T-cell (primary cell): ENCODE data around the gene PARD3. TPM values are rescaled to one million over a fixed set of nuclear protein-coding genes. Genes with fewer than 3 reads are reported as not detected.

Experiments used
- ATAC-seq, 4 experiments: fragments of 200-7000 bp in 3 of 4; fragments of 150-1000 bp in 1 of 4; cut with Tn5 transposase; replicated peaks in 1 of 4; 1 replicate in 3 of 4; 2 replicates in 1 of 4; pipeline ENCODE4 v1.10.0; 2021; ENCODE audit warnings: moderate library complexity in 3 of 4, mild to moderate bottlenecking in 2 of 4, moderate number of reproducible peaks in 1 of 4
- CTCF ChIA-PET, 2 donors: fragments of 300-600 bp; sonication (Branson Sonifier 250); formaldehyde crosslinking; loops; one replicate each; lab custom pipeline; 2022; ENCODE audit warnings: antibody characterized with exemption in 2 of 2; lab: Charles Lee
- POLR2A ChIA-PET, 2 donors: fragments of 300-600 bp; sonication (Branson Sonifier 250); formaldehyde crosslinking; loops; one replicate each; lab custom pipeline; 2022; ENCODE audit warnings: antibody characterized with exemption in 2 of 2; lab: Charles Lee
- DNase-seq, 35 experiments: peaks; one replicate each; pipeline versions ENCODE4 v3.0.0 to v3.0.0-alpha.2; 2013 to 2023
- H3K27ac ChIP-seq: one replicate; pipeline ENCODE4 v1.5.1; 2013; ENCODE audit warnings: low read length
- H3K27me3 ChIP-seq, 2 experiments: replicated peaks in 1 of 2; 1 replicate in 1 of 2; 2 replicates in 1 of 2; pipeline versions ENCODE4 v1.6.1 to v1.7.0; 2013; ENCODE audit warnings: low read length in 1 of 2, mixed read lengths in 1 of 2; ENCODE audit not compliant: control insufficient read depth in 2 of 2, insufficient read depth in 2 of 2; ENCODE audit errors: extremely low read depth in 1 of 2
- H3K36me3 ChIP-seq, 2 donors: 1 replicate in 1 of 2; 2 replicates in 1 of 2; pipeline versions ENCODE4 v1.6.1 to v1.7.0; 2013; ENCODE audit warnings: low read length in 1 of 2; ENCODE audit not compliant: control insufficient read depth in 2 of 2, insufficient read depth in 1 of 2; ENCODE audit errors: extremely low read depth in 1 of 2
- H3K4me1 ChIP-seq, 2 experiments: 1 replicate in 1 of 2; 2 replicates in 1 of 2; pipeline versions ENCODE4 v1.6.1 to v1.7.0; 2013; ENCODE audit warnings: low read length in 2 of 2, mixed read lengths in 1 of 2; ENCODE audit not compliant: insufficient read depth in 2 of 2, control insufficient read depth in 1 of 2; ENCODE audit errors: extremely low read depth in 1 of 2
- H3K4me3 ChIP-seq, 2 donors: 1 replicate in 1 of 2; 2 replicates in 1 of 2; pipeline versions ENCODE4 v1.5.1 to v1.7.0; 2013; ENCODE audit warnings: mild to moderate bottlenecking in 2 of 2, low read length in 1 of 2, moderate library complexity in 1 of 2; ENCODE audit not compliant: control insufficient read depth in 1 of 2; ENCODE audit errors: extremely low read depth in 1 of 2
- H3K9me3 ChIP-seq: 2 replicates; pipeline ENCODE4 v1.7.0; 2013
- H3K27ac Mint-ChIP-seq, 2 donors: one replicate each; pipeline ENCODE4 v1.8.0; 2020 to 2021; ENCODE audit warnings: mild to moderate bottlenecking in 2 of 2, mixed read lengths in 2 of 2
- H3K27me3 Mint-ChIP-seq, 2 donors: one replicate each; pipeline ENCODE4 v1.8.0; 2021 to 2022; ENCODE audit warnings: mixed read lengths in 2 of 2
- H3K36me3 Mint-ChIP-seq: one replicate; pipeline ENCODE4 v1.8.0; 2021; ENCODE audit warnings: mixed read lengths
- H3K4me1 Mint-ChIP-seq, 3 donors: one replicate each; pipeline ENCODE4 v1.8.0; 2020 to 2022; ENCODE audit warnings: mixed read lengths in 3 of 3, mild to moderate bottlenecking in 1 of 3
- H3K4me3 Mint-ChIP-seq, 3 donors: one replicate each; pipeline ENCODE4 v1.8.0; 2020 to 2022; ENCODE audit warnings: mild to moderate bottlenecking in 3 of 3, mixed read lengths in 3 of 3, moderate library complexity in 3 of 3
- H3K9me3 Mint-ChIP-seq, 3 donors: one replicate each; pipeline ENCODE4 v1.8.0; 2020 to 2022; ENCODE audit warnings: mixed read lengths in 3 of 3
- WGBS: methylation state at CpG from one replicate; pipeline ENCODE4 v1.1.5; 2013; ENCODE audit warnings: missing lambda C conversion rate; ENCODE audit not compliant: insufficient coverage; 5-methylcytosine and 5-hydroxymethylcytosine counted together
- total RNA-seq, 35 experiments: library from RNA in 6 of 35; stranded (reverse) in 6 of 35; fragments of 120-200 nt in 1 of 35; gene quantifications; one replicate each; pipeline versions ENCODE4 v1.2.1 to v1.2.4 and lab custom pipeline; 2013 to 2026

PARD3 gene
- total RNA-seq, 5 donors from 2014 or later (not counting 1 experiment from before 2014, with no cell fraction given) = 0.36 to 0.92 (median 0.65) TPM

DNA sequence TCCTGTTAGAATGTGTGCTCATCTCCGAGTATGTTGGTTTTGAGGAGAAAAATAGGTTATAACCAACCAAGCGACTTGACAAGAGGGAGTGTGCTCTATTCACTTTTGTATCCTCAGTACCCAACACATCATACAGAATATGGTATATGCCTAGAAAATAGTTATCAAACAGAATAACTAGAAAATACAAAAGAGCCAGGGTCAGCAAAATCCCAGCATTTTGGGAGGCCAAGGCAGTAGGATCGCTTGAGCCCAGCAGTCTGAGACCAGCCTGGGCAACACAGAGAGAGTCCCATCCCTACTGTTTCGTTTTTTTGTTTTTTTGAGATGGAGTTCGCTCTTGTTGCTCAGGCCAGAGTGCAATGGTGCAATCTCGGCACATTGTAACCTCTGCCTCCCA is 257.9 kb downstream of the PARD3 start:
- ATAC-seq = no peak
- H3K4me1 Mint-ChIP-seq = no peaks in the 10 kb centered on the region

DNA sequence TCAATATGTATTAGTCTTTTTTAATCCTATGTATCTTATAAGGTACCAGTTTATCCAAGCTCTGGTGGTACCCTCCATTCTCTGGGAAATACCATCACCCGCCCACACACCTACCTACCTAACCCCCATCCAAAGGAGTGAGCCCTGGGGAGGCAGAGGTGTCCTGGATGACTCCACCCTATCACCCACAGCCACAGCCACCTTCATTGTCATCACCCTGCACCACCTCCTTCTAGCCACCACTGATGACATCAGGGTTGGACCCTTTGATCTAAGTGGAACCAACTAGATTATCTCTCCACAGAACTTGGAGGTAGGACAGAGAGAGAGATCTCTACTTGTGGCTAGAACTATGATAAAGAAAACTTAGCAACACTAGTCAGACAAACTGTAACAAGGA is 259.4 kb downstream of the PARD3 start:
- no peaks in the 10 kb centered on the region for H3K9me3 Mint-ChIP-seq
- Histone ChIP-seq H3K27me3 (no peaks in the 10 kb centered on the region), H3K27ac (no peak overlapping the region), H3K36me3 (no peaks in the 10 kb centered on the region), H3K4me3 (no peak overlapping the region), H3K9me3 (no peaks in the 10 kb centered on the region), H3K4me1 (no peaks in the 10 kb centered on the region)
- CTCF ChIA-PET = interaction anchor here in 1 of 2 donors (0.6 kb wide), 1 partner anchor 1707 kb away, joined by 3 read pairs; no protein-coding TSS in a partner anchor
- ATAC-seq (no peak), DNase-seq (no peak)
- H3K27me3 Mint-ChIP-seq = peaks cover 0 to 1% of the 10 kb centered on the region in 2 donors
- POLR2A ChIA-PET = no interaction called here
- no peaks in the 10 kb centered on the region for H3K36me3 Mint-ChIP-seq
- WGBS = no CpG with 5 or more reads among the region's 1 CpG
- H3K4me3 Mint-ChIP-seq = no peak overlapping the region
- H3K27ac Mint-ChIP-seq = no peak overlapping the region
- H3K4me1 Mint-ChIP-seq = no peaks in the 10 kb centered on the region

More for the DNA sequence above, 257.9 kb downstream of the PARD3 start:
- POLR2A ChIA-PET = no interaction called here
- no peaks in the 10 kb centered on the region for H3K36me3 ChIP-seq
- no peak for DNase-seq
- H3K27me3 Mint-ChIP-seq = peaks cover 0 to 1% of the 10 kb centered on the region in 2 donors
- no peak overlapping the region for H3K4me3 ChIP-seq
- no peaks in the 10 kb centered on the region for H3K27me3 ChIP-seq
- H3K9me3 ChIP-seq = no peaks in the 10 kb centered on the region
- CTCF ChIA-PET = no interaction called here
- no peaks in the 10 kb centered on the region for H3K36me3 Mint-ChIP-seq
- no peaks in the 10 kb centered on the region for H3K4me1 ChIP-seq
- H3K27ac Mint-ChIP-seq = no peak overlapping the region
- no peaks in the 10 kb centered on the region for H3K9me3 Mint-ChIP-seq
- WGBS = 67% methylated on average over 2 of the region's 6 CpGs
- no peak overlapping the region for H3K27ac ChIP-seq
- H3K4me3 Mint-ChIP-seq = no peak overlapping the region

DNA sequence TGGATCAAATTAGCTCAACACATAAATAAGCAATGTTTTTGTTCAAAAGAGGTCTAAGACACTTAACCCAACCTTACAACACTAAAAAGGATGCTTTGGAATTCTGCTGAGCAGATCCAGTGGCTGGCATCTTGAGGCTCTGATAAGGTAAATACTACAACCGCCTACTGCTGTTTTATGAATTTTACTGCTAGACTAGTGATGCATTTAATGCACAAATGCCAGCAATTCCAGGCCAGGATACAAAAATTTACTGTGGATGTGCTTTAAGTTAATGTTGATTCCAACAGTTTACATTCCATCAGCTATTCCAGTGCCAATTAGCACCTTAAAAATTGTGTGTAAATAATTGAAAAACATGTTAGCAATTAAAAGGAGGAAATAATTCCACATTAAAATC is 261.3 kb downstream of the PARD3 start:
- no peaks in the 10 kb centered on the region for H3K9me3 Mint-ChIP-seq
- Histone ChIP-seq H3K27ac (no peak overlapping the region), H3K9me3 (no peaks in the 10 kb centered on the region), H3K36me3 (no peaks in the 10 kb centered on the region), H3K27me3 (no peaks in the 10 kb centered on the region), H3K4me1 (no peaks in the 10 kb centered on the region), H3K4me3 (no peak overlapping the region)
- no peak for DNase-seq
- H3K27ac Mint-ChIP-seq = no peak overlapping the region
- no peaks in the 10 kb centered on the region for H3K36me3 Mint-ChIP-seq
- no peak overlapping the region for H3K4me3 Mint-ChIP-seq
- no peaks in the 10 kb centered on the region for H3K27me3 Mint-ChIP-seq
- WGBS = 100% methylated on average over 1 of the region's 1 CpG
- ATAC-seq = no peak
- no peaks in the 10 kb centered on the region for H3K4me1 Mint-ChIP-seq
- CTCF ChIA-PET = no interaction called here
- POLR2A ChIA-PET = interaction anchor here in 1 of 2 donors (0.6 kb wide), 1 partner anchor 141 kb away, joined by 7 read pairs; no protein-coding TSS in a partner anchor

DNA sequence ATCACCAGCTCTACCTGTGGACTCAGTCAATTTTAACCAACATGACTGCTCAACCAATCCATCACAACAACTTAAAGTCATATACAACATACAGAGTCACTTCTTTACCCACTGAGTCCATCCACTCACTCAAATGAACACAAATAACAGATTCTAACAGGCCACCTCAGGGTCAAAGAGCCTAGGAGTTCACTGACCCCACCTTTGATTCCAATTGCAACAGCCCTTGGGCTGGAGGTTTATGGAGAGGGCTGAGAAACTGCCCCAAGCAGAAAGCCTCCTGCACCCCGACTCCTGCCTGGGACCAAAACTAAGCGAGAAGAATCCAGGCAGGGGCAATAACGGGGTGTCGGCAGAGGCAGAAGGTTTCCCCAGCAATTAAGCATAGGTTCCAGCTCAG is 263.8 kb downstream of the PARD3 start:
- POLR2A ChIA-PET = no interaction called here

DNA sequence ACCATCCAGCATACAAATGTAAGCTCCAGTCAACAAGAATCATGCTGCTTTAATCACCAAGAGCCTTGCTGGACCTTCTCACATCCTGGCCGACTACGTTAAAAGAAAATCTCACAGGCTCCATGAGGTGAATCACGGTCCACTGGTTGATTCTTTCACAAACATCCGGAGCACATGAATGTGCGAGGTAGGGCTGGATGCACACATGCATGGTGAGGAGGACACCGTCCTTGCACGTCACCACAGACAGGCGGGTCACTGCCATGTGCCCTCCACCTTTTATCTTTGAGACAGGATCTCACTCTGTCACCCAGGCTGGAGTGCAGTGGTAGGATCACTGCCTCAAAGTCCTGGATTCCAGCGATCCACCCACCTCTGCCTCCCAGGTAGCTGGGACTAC is 265.1 kb downstream of the PARD3 start:
- H3K4me1 ChIP-seq = no peaks in the 10 kb centered on the region
- ChIA-PET CTCF (no interaction called here), POLR2A (no interaction called here)
- no peak overlapping the region for H3K4me3 ChIP-seq
- Mint-ChIP-seq H3K27me3 (no peaks in the 10 kb centered on the region), H3K27ac (no peak overlapping the region), H3K36me3 (no peaks in the 10 kb centered on the region), H3K4me3 (no peak overlapping the region), H3K9me3 (no peaks in the 10 kb centered on the region), H3K4me1 (no peaks in the 10 kb centered on the region)
- no peaks in the 10 kb centered on the region for H3K27me3 ChIP-seq
- no peak for DNase-seq
- WGBS = 93% methylated on average over 8 of the region's 9 CpGs
- no peaks in the 10 kb centered on the region for H3K9me3 ChIP-seq
- ATAC-seq = no peak
- no peaks in the 10 kb centered on the region for H3K36me3 ChIP-seq
- H3K27ac ChIP-seq = no peak overlapping the region

More for the DNA sequence above, 263.8 kb downstream of the PARD3 start:
- 92% methylated on average over 4 of the region's 4 CpGs for WGBS
- no peak overlapping the region for H3K27ac ChIP-seq
- no peaks in the 10 kb centered on the region for H3K4me1 Mint-ChIP-seq
- H3K4me3 ChIP-seq = no peak overlapping the region
- no peaks in the 10 kb centered on the region for H3K36me3 ChIP-seq
- no peaks in the 10 kb centered on the region for H3K9me3 ChIP-seq
- H3K9me3 Mint-ChIP-seq = no peaks in the 10 kb centered on the region
- DNase-seq = no peak
- CTCF ChIA-PET = no interaction called here
- no peak for ATAC-seq
- no peak overlapping the region for H3K4me3 Mint-ChIP-seq
- H3K27me3 Mint-ChIP-seq = no peaks in the 10 kb centered on the region
- H3K27ac Mint-ChIP-seq = no peak overlapping the region
- H3K36me3 Mint-ChIP-seq = no peaks in the 10 kb centered on the region
- H3K27me3 ChIP-seq = no peaks in the 10 kb centered on the region
- H3K4me1 ChIP-seq = no peaks in the 10 kb centered on the region

DNA sequence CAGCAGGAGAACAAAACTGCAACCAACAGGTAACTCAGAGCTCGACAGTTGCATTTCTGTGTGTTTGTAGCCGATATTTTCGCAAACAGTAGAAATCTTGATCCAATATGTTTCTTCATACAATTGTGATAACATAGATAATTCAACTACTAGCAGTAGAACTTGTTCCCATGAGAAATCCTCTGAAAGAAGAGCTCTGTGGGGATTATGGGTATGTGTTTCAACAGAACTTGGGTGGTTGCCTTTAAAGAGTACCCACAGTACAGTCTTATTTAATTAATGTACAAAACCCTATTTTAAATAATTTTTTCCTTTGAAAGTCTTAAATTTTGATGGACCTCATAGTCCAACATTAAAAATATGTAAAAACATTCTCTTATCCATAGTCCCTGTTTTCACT is 266.1 kb downstream of the PARD3 start:
- ChIA-PET POLR2A (no interaction called here), CTCF (no interaction called here)
- H3K36me3 ChIP-seq = no peaks in the 10 kb centered on the region
- no CpG with 5 or more reads among the region's 3 CpGs for WGBS
- H3K27me3 ChIP-seq = no peaks in the 10 kb centered on the region
- no peak overlapping the region for H3K4me3 ChIP-seq
- H3K9me3 ChIP-seq = no peaks in the 10 kb centered on the region
- ATAC-seq (no peak), DNase-seq (no peak)
- Mint-ChIP-seq H3K4me3 (no peak overlapping the region), H3K9me3 (no peaks in the 10 kb centered on the region), H3K4me1 (no peaks in the 10 kb centered on the region), H3K27me3 (no peaks in the 10 kb centered on the region), H3K36me3 (no peaks in the 10 kb centered on the region), H3K27ac (no peak overlapping the region)
- no peak overlapping the region for H3K27ac ChIP-seq
- no peaks in the 10 kb centered on the region for H3K4me1 ChIP-seq

DNA sequence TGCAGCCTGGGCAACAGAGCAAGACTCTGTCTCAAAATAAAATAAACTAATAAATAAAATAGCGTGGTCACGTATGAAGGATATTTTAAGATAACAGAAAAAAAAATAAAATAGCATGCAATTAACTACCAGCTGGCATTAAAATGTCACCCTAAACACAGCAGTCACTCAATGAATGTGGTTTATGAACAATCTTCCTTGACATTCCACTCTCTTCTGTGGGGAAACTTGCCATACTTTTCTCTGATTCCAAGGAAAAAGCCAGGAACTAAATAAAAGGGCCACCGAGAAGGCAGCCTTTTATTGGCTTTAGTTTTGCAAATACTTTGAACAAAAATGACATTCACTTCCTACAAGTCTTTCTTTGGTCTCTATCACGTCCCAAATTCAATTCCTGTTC is 266.6 kb downstream of the PARD3 start:
- Histone ChIP-seq H3K27ac (no peak overlapping the region), H3K9me3 (no peaks in the 10 kb centered on the region), H3K36me3 (no peaks in the 10 kb centered on the region), H3K4me1 (no peaks in the 10 kb centered on the region), H3K4me3 (no peak overlapping the region), H3K27me3 (no peaks in the 10 kb centered on the region)
- H3K27me3 Mint-ChIP-seq = no peaks in the 10 kb centered on the region
- no peaks in the 10 kb centered on the region for H3K36me3 Mint-ChIP-seq
- ATAC-seq (no peak), DNase-seq (no peak)
- no peak overlapping the region for H3K27ac Mint-ChIP-seq
- no peak overlapping the region for H3K4me3 Mint-ChIP-seq
- CTCF ChIA-PET = no interaction called here
- H3K4me1 Mint-ChIP-seq = no peaks in the 10 kb centered on the region
- 69% methylated on average over 2 of the region's 4 CpGs for WGBS
- no peaks in the 10 kb centered on the region for H3K9me3 Mint-ChIP-seq
- POLR2A ChIA-PET = no interaction called here
